Adrenal gland (tissue), 5 donors: Measurements from ENCODE around the gene CADM1.

ENCODE experiments used
- CTCF ChIP-seq, 6 experiments: fragments of 450-650 bp in 4 of 6; fragments of 200-600 bp in 2 of 6; sonication (generic) in 1 of 6; IDR thresholded peaks; 1 replicate in 5 of 6; 2 replicates in 1 of 6; pipeline versions ENCODE4 v1.5.1 to v1.8.0; 2016 to 2021; ENCODE audit warnings: antibody characterized with exemption in 6 of 6, mild to moderate bottlenecking in 2 of 6, moderate library complexity in 1 of 6
- POLR2A ChIP-seq, 2 donors: fragments of 450-650 bp; IDR thresholded peaks; one replicate each; pipeline ENCODE4 v1.6.1; 2017; ENCODE audit warnings: antibody characterized with exemption in 2 of 2, mild to moderate bottlenecking in 2 of 2, moderate library complexity in 1 of 2
- donor health status: DM: no; HTN: no; CAD: no.

- TF ChIP-seq CTCF (IDR thresholded peaks at IDR 0.05) (no peak), POLR2A (IDR thresholded peaks at IDR 0.05) (no peak)
Observed at GRCh38 chr11:115527534-115528125, 23.4 kb upstream of the CADM1 start.
